Measurements from ENCODE around the gene TMEM33. TPM values are rescaled to one million over a fixed set of nuclear protein-coding genes. Genes with fewer than 3 reads are reported as not detected.
A peak's percentile ranks its signal among the peaks of the same experiment; 100 is the strongest.

The TMEM33 gene
- total and polyA plus RNA-seq, 4 donors = 20.8 to 49.0 (median 31.7) TPM

GRCh38 chr4:41885456-41885855 lies 49.8 kb upstream of the TMEM33 start:
- Histone ChIP-seq H3K4me3 (ENCODE audit: low read depth in 1 of 3, low read length in 3 of 3) (no peak overlapping the region), H3K36me3 (ENCODE audit: control insufficient read depth in 4 of 4, insufficient read depth in 3 of 4, low read depth in 1 of 4, low read length in 3 of 4) (no peaks in the 10 kb centered on the region), H3K27ac (ENCODE audit: low read depth in 1 of 2, low read length in 2 of 2) (no peak overlapping the region), H3K9me3 (ENCODE audit: control insufficient read depth in 4 of 4, low read length in 3 of 4) (peaks cover 0 to 2% (median 0%) of the 10 kb centered on the region in 4 donors), H3K4me1 (ENCODE audit: control insufficient read depth in 4 of 4, insufficient read depth in 4 of 4, low read length in 3 of 4) (peaks cover 12 to 67% (median 54%) of the 10 kb centered on the region in 4 donors), H3K27me3 (ENCODE audit: control insufficient read depth in 4 of 4, insufficient read depth in 4 of 4, low read length in 3 of 4) (no peaks in the 10 kb centered on the region), H3K9ac (ENCODE audit: low read depth in 1 of 2, low read length in 2 of 2) (no peak overlapping the region)
- TF ChIP-seq RXRA (IDR thresholded peaks at IDR 0.05) (no peak), EGR1 (IDR thresholded peaks at IDR 0.05; ENCODE audit: low read depth in 2 of 2) (no peak), CTCF (IDR thresholded peaks at IDR 0.05; ENCODE audit: low read depth, low read length, missing input control) (no peak), REST (IDR thresholded peaks at IDR 0.05) (no peak), TAF1 (conservative IDR thresholded peaks at IDR 0.05) (no peak), ZBTB33 (IDR thresholded peaks at IDR 0.05) (no peak), HNF4G (IDR thresholded peaks at IDR 0.05) (no peak), SP1 (IDR thresholded peaks at IDR 0.05) (no peak), FOXA2 (IDR thresholded peaks at IDR 0.05) (no peak), HNF4A (conservative IDR thresholded peaks at IDR 0.05) (no peak), YY1 (IDR thresholded peaks at IDR 0.05) (no peak), GABPA (IDR thresholded peaks at IDR 0.05 in 1 of 2, conservative IDR thresholded peaks at IDR 0.05 in 1 of 2) (no peak), JUND (IDR thresholded peaks at IDR 0.05) (no peak), NR2F2 (IDR thresholded peaks at IDR 0.05) (no peak)
- no peak for DNase-seq (ENCODE audit: low spot score)
- 86% methylated on average over 1 of the region's 1 CpG for WGBS

- no peaks in the 10 kb centered on the region for H3K9me3 ChIP-seq (ENCODE audit: control insufficient read depth in 4 of 4, low read length in 3 of 4)
- 46% methylated on average over 2 of the region's 2 CpGs for WGBS
Measured at GRCh38 chr4:41887277-41887676, 48.0 kb upstream of the TMEM33 start.

More at GRCh38 chr4:41887277-41887676, 48.0 kb upstream of the TMEM33 start:
- Histone ChIP-seq H3K27ac (ENCODE audit: low read depth in 1 of 2, low read length in 2 of 2) (no peak overlapping the region), H3K4me1 (ENCODE audit: control insufficient read depth in 4 of 4, insufficient read depth in 4 of 4, low read length in 3 of 4) (peaks cover 2 to 49% (median 39%) of the 10 kb centered on the region in 4 donors), H3K4me3 (ENCODE audit: low read depth in 1 of 3, low read length in 3 of 3) (no peak overlapping the region), H3K9ac (ENCODE audit: low read depth in 1 of 2, low read length in 2 of 2) (no peak overlapping the region), H3K27me3 (ENCODE audit: control insufficient read depth in 4 of 4, insufficient read depth in 4 of 4, low read length in 3 of 4) (no peaks in the 10 kb centered on the region), H3K36me3 (ENCODE audit: control insufficient read depth in 4 of 4, insufficient read depth in 3 of 4, low read depth in 1 of 4, low read length in 3 of 4) (no peaks in the 10 kb centered on the region)
- no peak for DNase-seq (ENCODE audit: low spot score)
- TF ChIP-seq REST (IDR thresholded peaks at IDR 0.05) = no peak
- TF ChIP-seq HNF4A (conservative IDR thresholded peaks at IDR 0.05) = peak; percentile 8 to 26
- TF ChIP-seq RXRA (IDR thresholded peaks at IDR 0.05) = peak; percentile 67 to 84
- TF ChIP-seq NR2F2 (IDR thresholded peaks at IDR 0.05) = no peak
- no peak for TF ChIP-seq SP1 (IDR thresholded peaks at IDR 0.05)
